GM19193 (cell line): ENCODE measurements around the gene MT1HL1.

Experiments
- POLR2A ChIP-seq: IDR thresholded peaks from 4 replicates; pipeline ENCODE4 v1.6.1; 2011; ENCODE audit not compliant: insufficient read depth, insufficient read length; ENCODE audit errors: extremely low read depth

The MT1HL1 gene

DNA sequence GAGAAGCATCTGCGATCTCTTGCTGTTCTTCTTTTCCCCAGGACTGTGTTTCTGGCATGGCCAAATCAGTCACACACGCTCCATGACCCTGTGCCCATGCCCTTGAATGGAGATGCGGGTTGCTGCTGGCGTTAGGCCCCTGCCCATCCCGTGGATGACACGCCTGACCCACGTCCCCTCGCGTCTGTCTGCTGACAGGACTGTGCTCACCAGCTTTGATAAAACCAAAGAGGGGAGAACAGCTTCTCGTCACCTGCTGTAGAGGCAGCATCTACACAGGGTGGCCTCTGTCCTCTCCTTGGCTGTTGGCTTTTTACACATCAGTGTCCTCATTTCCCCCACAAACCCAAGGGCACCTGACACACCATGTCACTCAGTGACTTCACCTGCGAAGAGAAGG lies 6.9 kb downstream of the MT1HL1 start:
- TF ChIP-seq POLR2A, result no peak

DNA sequence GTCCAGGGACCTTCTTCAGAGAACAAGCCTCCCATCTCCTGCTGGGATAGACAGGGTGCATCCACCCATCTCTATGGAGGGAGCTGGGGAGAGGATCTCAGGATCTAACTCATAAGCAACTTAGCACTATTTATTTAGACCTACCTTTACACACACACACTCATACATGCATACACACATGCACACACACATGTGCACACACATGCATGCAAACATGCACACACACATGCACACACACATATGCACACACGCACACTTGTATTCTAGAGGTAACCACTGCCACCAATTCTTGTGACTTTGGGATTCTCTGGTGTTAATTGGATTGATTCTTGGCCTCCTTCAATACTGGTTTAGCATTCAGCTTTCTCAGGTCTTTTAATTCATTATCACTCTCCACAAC lies 9.8 kb downstream of the MT1HL1 start:
- no peak for TF ChIP-seq POLR2A

- no peak for TF ChIP-seq POLR2A
Observed at GRCh38 chr1:236992449-236992848, 11.8 kb downstream of the MT1HL1 start.

GRCh38 chr1:236990052-236990445 lies 14.2 kb downstream of the MT1HL1 start:
- no peak for TF ChIP-seq POLR2A

DNA sequence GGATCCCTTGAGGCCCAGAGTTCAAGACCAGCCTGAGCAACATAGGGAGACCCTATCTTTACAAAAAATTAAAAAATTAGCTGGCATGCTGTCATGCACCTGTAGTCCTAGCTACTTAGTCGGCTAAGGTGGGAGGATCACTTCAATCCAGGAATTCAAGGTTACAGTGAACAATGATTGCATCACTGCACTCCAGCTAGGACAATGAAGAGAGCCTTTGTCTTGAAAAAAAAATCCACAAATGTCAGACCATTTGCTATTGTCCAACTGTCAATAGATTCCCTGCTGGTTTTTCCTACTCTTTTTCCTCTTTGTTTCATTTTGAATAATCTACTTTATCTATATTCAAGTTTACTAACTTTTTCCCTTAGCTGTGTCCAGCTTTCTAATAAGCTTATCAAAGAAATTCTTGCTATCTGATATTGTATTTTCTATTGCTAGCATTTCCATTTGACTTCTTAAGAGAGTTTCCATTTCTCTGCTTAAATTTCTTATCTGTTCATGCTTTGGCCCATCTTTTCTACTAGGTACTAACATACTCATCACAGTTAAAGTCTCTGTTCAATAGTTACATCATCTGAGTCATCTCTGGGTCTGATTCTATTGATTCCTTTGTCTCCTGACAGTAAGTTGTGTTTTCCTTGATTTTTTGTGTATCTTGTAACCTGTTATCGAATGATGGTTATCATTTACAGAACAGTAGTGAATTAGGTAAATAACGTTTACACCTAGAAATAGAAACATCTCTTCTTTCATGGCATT lies 14.8 kb downstream of the MT1HL1 start:
- no peak for TF ChIP-seq POLR2A

DNA sequence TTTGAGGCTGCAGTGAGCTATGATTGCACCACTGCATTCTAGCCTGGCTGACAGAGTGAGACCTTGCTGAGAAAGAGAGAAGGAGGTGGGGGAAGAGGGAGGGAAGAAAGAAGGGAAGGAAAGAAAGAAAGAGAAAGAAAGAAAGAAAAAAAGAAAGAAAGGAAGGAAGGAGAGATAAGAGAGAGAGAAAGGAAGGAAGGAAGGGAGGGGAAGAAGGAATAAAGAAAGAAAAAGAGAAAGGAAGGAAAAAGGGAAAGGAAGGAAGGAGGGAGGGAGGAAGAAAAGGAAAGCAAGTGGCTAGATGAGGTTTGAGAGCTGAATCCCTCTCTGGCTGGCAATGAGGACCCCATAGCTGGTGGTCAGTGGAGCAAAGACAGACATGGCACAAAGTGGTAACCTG lies 20.4 kb downstream of the MT1HL1 start:
- TF ChIP-seq POLR2A, result no peak

DNA sequence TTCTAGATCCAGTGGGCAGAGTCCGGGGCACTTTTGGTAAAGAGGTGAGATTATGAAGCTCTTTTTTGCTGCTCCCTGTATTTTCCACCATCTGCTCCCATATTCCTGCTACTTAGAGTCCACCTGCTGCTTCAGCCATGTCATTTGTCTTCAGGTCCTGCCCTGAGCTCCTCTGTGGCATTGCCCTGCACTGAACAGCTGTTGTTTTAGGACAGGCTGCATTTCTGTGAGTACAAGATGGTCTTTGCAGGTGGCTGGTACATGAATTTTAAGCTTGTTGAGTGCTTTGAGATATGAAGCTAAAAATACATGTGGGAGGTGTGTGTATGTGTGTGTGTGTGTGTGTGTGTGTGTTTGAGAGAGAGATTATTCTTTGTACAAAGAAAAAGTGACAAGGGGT lies 21.9 kb downstream of the MT1HL1 start:
- TF ChIP-seq POLR2A, result no peak

GRCh38 chr1:236980673-236981072 lies 23.6 kb downstream of the MT1HL1 start:
- TF ChIP-seq POLR2A, result no peak

DNA sequence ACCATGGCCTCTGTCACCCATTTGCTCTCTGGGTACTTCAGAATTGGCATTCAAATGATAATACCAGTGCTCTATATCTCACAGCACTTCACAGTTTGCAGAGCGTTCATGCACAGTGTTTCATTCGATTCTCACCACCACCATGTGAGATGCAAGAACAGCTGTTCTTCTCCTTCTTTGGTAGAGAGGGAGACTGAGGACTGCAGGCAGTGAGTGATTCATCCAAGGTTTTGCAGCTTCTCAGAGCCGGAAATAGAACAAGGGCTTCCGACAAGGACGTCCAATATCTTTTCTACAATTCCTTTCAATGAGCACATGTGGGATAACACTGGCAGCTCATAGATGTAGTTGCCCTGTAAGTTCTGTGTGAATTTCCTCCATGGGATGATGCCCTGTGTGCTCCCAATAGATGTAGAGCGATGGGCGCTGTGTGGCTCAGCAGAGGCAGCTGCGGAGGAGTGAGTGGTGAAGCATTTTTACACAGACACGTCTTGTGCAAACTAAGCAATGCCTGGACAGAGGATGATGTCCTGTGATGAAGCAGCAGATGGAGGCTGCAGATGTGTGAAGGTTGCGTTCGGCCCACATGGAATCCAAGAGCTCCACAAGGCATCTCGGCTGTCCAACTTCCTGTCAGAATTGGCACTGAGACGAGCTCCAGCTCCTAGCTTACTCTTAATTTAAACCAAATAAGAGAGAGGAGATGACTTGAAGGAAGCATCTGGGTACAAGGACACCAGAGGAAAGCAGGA lies 24.9 kb downstream of the MT1HL1 start:
- no peak for TF ChIP-seq POLR2A

DNA sequence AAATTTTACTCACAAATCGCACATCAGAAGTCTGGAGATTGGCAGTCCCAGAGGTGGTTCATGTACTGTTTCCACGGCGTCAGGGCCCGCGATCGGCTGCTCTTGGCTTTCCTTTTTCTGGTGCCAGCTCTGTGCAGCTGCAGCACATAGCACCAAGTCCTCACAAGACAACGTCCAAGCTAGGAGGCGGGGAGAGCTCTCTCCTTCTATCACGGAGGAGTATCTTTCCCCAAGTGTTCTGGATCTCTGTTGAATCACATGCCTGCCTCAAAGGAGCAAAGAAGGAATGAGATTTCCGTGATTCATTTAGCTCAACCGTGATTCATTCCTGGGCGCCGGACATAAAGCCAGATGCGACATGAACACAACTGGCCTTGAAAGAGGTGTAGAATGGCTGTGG lies 25.5 kb downstream of the MT1HL1 start:
- TF ChIP-seq POLR2A, result no peak

GRCh38 chr1:236975461-236975860 lies 28.8 kb downstream of the MT1HL1 start:
- no peak for TF ChIP-seq POLR2A

GRCh38 chr1:236966636-236967035 lies 37.6 kb downstream of the MT1HL1 start:
- TF ChIP-seq POLR2A, result no peak

- no peak for TF ChIP-seq POLR2A
Observed at GRCh38 chr1:236963920-236964319, 40.3 kb downstream of the MT1HL1 start.

DNA sequence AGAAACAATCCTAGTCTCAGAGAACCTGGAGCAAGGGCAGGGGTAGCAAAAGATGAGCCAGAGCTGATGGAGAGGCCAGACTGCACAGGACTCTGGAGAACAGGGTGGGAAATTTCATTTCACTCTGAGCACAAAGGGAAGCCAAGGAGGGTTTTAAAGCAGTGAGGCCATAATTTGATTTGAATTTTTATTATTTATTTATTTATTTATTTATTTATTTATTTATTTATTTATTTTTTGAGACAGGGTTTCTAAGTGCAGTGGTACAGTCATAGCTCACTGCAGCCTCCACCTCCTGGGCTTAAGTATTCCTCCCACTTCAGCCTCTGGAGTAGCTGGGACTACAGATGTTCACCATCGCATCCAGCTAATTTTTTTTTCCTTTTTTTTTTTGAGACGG lies 45.1 kb downstream of the MT1HL1 start:
- no peak for TF ChIP-seq POLR2A

GRCh38 chr1:236957235-236957634 lies 47.0 kb downstream of the MT1HL1 start:
- no peak for TF ChIP-seq POLR2A
